Measurements from ENCODE around the gene SLC12A2.

The SLC12A2 gene

DNA sequence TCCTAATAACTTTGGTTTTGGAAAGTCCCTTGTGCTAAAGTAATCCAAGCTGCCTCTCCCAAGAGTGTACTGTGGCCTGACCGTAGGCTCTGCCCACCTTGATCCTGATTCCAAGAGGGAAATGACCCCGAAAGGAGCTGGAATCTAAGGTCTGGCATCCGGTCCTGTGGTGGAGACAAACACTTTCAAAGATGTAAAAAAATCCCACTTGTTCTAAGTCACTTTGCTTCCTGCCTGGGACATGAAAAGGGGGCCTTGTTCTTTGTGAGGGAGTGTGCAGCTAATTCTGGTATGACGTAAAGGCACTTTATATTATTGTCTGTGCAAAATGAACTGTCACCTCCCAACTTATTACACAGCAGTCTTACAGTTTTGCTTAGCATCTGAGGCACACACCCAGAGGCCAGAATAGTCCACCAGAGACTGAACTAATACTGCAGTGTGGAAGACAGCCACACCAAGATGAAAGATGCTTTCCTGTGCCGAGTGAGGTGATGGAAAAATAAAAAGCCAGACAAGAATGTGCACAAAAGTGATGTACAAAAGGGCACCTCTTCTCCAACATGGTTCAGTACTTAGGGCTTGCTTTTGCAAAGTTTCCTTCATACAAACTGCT lies 128.7 kb downstream of the SLC12A2 start:
- no peak overlapping the region for H3K4me3 Mint-ChIP-seq
- H3K27me3 Mint-ChIP-seq (ENCODE audit: low read depth): peaks cover 3% of the 10 kb centered on the region

DNA sequence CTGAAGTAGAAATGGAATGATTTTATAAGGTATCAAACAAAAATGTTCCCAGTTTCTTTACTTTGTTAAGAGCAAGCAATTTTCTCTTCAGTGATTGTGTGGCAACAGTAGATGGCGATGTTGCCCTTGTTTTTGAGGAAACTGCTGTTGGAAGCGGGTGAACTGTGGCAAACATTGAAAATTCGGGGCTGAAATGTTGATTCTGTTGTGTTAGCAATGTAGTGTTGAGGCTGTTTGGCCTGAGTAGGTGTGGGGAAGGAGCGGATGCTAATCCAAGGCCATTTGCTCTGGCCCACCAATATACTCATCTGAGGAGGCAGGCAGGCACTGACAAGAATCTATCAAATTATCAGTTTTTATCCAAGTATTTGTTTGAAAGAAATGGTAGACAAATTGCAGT lies 129.8 kb downstream of the SLC12A2 start:
- no peaks in the 10 kb centered on the region for H3K9me3 Mint-ChIP-seq
- no peak overlapping the region for H3K4me3 Mint-ChIP-seq
- no peak overlapping the region for H3K27ac Mint-ChIP-seq
- H3K4me1 Mint-ChIP-seq (ENCODE audit: low read depth): peaks cover 2% of the 10 kb centered on the region
- peaks cover 3% of the 10 kb centered on the region for H3K27me3 Mint-ChIP-seq (ENCODE audit: low read depth)
- H3K36me3 Mint-ChIP-seq (ENCODE audit: low read depth): no peaks in the 10 kb centered on the region

More for the DNA sequence above, 128.7 kb downstream of the SLC12A2 start:
- Mint-ChIP-seq H3K4me1 (ENCODE audit: low read depth) (peaks cover 2% of the 10 kb centered on the region), H3K27ac (no peak overlapping the region), H3K36me3 (ENCODE audit: low read depth) (no peaks in the 10 kb centered on the region), H3K9me3 (no peaks in the 10 kb centered on the region)

GRCh38 chr5:128213833-128214232 lies 130.3 kb downstream of the SLC12A2 start:
- Mint-ChIP-seq H3K27ac (no peak overlapping the region), H3K36me3 (ENCODE audit: low read depth) (no peaks in the 10 kb centered on the region)

DNA sequence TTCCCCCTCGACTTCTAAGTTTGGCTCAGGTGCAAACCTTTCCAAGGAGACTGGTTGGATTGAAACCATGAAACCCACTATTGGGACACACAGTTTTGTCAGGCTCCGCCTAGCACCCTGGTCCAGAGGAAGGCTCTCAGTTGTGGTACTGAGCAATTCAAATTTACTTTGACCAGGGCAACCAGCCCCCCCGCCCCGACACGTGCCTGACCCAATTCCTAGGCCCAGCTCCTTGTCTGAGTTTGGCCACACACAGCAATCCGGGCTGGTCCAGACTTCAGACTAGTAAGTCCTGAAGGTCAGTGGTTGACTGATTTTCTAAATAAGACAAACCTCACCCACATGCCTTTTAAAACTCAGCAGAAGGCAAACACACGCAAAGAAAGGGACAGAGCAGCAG lies 132.7 kb downstream of the SLC12A2 start:
- Mint-ChIP-seq H3K27ac (no peak overlapping the region), H3K9me3 (no peaks in the 10 kb centered on the region), H3K4me3 (no peak overlapping the region), H3K27me3 (ENCODE audit: low read depth) (peaks cover 3% of the 10 kb centered on the region), H3K36me3 (ENCODE audit: low read depth) (no peaks in the 10 kb centered on the region), H3K4me1 (ENCODE audit: low read depth) (peaks cover 2% of the 10 kb centered on the region)

More at GRCh38 chr5:128213833-128214232, 130.3 kb downstream of the SLC12A2 start:
- Mint-ChIP-seq H3K9me3 (no peaks in the 10 kb centered on the region), H3K27me3 (ENCODE audit: low read depth) (peaks cover 3% of the 10 kb centered on the region), H3K4me3 (no peak overlapping the region), H3K4me1 (ENCODE audit: low read depth) (peaks cover 2% of the 10 kb centered on the region)

DNA sequence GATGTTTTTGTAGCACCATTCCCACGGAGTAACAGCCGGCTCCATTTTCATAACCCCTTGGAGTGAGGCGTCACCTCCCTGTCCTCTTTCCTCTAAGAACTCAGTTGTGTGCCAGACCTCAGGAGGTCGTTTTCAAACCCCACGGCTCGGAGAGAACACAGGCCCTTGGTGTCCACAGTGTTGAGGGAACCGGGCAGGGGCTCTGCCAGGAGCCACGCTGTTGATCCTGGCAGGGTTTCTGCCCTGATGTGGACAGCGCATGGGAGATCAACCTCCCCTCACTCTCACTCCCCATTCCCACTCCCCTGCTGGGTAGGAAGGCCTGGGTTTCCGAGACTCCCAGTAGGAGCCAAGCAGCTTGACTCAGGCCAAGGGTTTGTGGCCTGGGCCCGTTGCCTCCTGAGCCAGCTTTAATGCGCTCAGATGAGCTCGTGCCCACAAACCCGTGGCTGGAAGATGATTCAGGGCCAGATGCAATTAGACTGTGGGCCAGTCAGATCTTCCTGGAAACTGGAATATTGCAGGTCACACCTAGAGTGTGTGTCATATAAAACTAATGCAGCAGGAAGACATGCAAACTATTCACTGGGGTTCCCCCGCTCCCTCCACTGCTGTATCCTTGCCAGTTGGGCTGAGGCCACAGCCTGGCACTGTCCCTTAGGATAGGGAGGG lies 133.4 kb downstream of the SLC12A2 start:
- Mint-ChIP-seq H3K36me3 (ENCODE audit: low read depth) (no peaks in the 10 kb centered on the region), H3K9me3 (no peaks in the 10 kb centered on the region), H3K4me3 (no peak overlapping the region), H3K27ac (no peak overlapping the region), H3K4me1 (ENCODE audit: low read depth) (peaks cover 2% of the 10 kb centered on the region), H3K27me3 (ENCODE audit: low read depth) (peaks cover 3% of the 10 kb centered on the region)

GRCh38 chr5:128220841-128221240 lies 137.3 kb downstream of the SLC12A2 start:
- no peaks in the 10 kb centered on the region for H3K27me3 Mint-ChIP-seq (ENCODE audit: low read depth)
- no peak overlapping the region for H3K27ac Mint-ChIP-seq
- H3K4me3 Mint-ChIP-seq: no peak overlapping the region
- H3K4me1 Mint-ChIP-seq (ENCODE audit: low read depth): no peaks in the 10 kb centered on the region
- no peaks in the 10 kb centered on the region for H3K9me3 Mint-ChIP-seq
- no peaks in the 10 kb centered on the region for H3K36me3 Mint-ChIP-seq (ENCODE audit: low read depth)

GRCh38 chr5:128224336-128224735 lies 140.8 kb downstream of the SLC12A2 start:
- H3K27me3 Mint-ChIP-seq (ENCODE audit: low read depth): no peaks in the 10 kb centered on the region
- H3K36me3 Mint-ChIP-seq (ENCODE audit: low read depth): no peaks in the 10 kb centered on the region
- H3K27ac Mint-ChIP-seq: no peak overlapping the region
- H3K4me3 Mint-ChIP-seq: no peak overlapping the region
- H3K4me1 Mint-ChIP-seq (ENCODE audit: low read depth): no peaks in the 10 kb centered on the region
- no peaks in the 10 kb centered on the region for H3K9me3 Mint-ChIP-seq

- H3K4me1 Mint-ChIP-seq (ENCODE audit: low read depth): no peaks in the 10 kb centered on the region
- H3K9me3 Mint-ChIP-seq: no peaks in the 10 kb centered on the region
- H3K36me3 Mint-ChIP-seq (ENCODE audit: low read depth): no peaks in the 10 kb centered on the region
- no peak overlapping the region for H3K27ac Mint-ChIP-seq
- no peaks in the 10 kb centered on the region for H3K27me3 Mint-ChIP-seq (ENCODE audit: low read depth)
- H3K4me3 Mint-ChIP-seq: no peak overlapping the region
Observed at GRCh38 chr5:128225245-128226030, 141.9 kb downstream of the SLC12A2 start.

- H3K27ac Mint-ChIP-seq: no peak overlapping the region
- H3K4me3 Mint-ChIP-seq: no peak overlapping the region
- no peaks in the 10 kb centered on the region for H3K36me3 Mint-ChIP-seq (ENCODE audit: low read depth)
- H3K27me3 Mint-ChIP-seq (ENCODE audit: low read depth): no peaks in the 10 kb centered on the region
- H3K4me1 Mint-ChIP-seq (ENCODE audit: low read depth): no peaks in the 10 kb centered on the region
- H3K9me3 Mint-ChIP-seq: no peaks in the 10 kb centered on the region
Observed at GRCh38 chr5:128228008-128228407, 144.4 kb downstream of the SLC12A2 start.

- Mint-ChIP-seq H3K36me3 (ENCODE audit: low read depth) (no peaks in the 10 kb centered on the region), H3K4me3 (no peak overlapping the region), H3K4me1 (ENCODE audit: low read depth) (no peaks in the 10 kb centered on the region), H3K27me3 (ENCODE audit: low read depth) (no peaks in the 10 kb centered on the region), H3K9me3 (no peaks in the 10 kb centered on the region), H3K27ac (no peak overlapping the region)
Observed at GRCh38 chr5:128228521-128228920, 145.0 kb downstream of the SLC12A2 start.

GRCh38 chr5:128234928-128235641 lies 151.5 kb downstream of the SLC12A2 start:
- no peaks in the 10 kb centered on the region for H3K4me1 Mint-ChIP-seq (ENCODE audit: low read depth)
- no peaks in the 10 kb centered on the region for H3K27me3 Mint-ChIP-seq (ENCODE audit: low read depth)
- H3K27ac Mint-ChIP-seq: no peak overlapping the region
- no peaks in the 10 kb centered on the region for H3K36me3 Mint-ChIP-seq (ENCODE audit: low read depth)
- H3K4me3 Mint-ChIP-seq: no peak overlapping the region
- H3K9me3 Mint-ChIP-seq: no peaks in the 10 kb centered on the region

GRCh38 chr5:128236334-128236733 lies 152.8 kb downstream of the SLC12A2 start:
- H3K9me3 Mint-ChIP-seq: no peaks in the 10 kb centered on the region
- H3K27me3 Mint-ChIP-seq (ENCODE audit: low read depth): no peaks in the 10 kb centered on the region
- no peaks in the 10 kb centered on the region for H3K4me1 Mint-ChIP-seq (ENCODE audit: low read depth)
- H3K4me3 Mint-ChIP-seq: no peak overlapping the region
- H3K36me3 Mint-ChIP-seq (ENCODE audit: low read depth): no peaks in the 10 kb centered on the region
- no peak overlapping the region for H3K27ac Mint-ChIP-seq

- Mint-ChIP-seq H3K27ac (no peak overlapping the region), H3K27me3 (ENCODE audit: low read depth) (no peaks in the 10 kb centered on the region), H3K36me3 (ENCODE audit: low read depth) (no peaks in the 10 kb centered on the region), H3K4me3 (no peak overlapping the region), H3K4me1 (ENCODE audit: low read depth) (no peaks in the 10 kb centered on the region), H3K9me3 (no peaks in the 10 kb centered on the region)
Observed at GRCh38 chr5:128237000-128237399, 153.4 kb downstream of the SLC12A2 start.

- Mint-ChIP-seq H3K27ac (no peak overlapping the region), H3K36me3 (ENCODE audit: low read depth) (no peaks in the 10 kb centered on the region), H3K27me3 (ENCODE audit: low read depth) (no peaks in the 10 kb centered on the region), H3K4me1 (ENCODE audit: low read depth) (no peaks in the 10 kb centered on the region), H3K4me3 (no peak overlapping the region), H3K9me3 (no peaks in the 10 kb centered on the region)
Observed at GRCh38 chr5:128237546-128237945, 154.0 kb downstream of the SLC12A2 start.

Measured in T-helper 1 cell treated with Interleukin-12 subunit alpha and Interleukin-12 subunit beta and Interleukin-4 antibody, amounts not matched to agents 30 μg/mL and 1 μg/mL, for 36 hours (primary cell).